ENCODE results near the gene AGAP2.

Gene AGAP2

GRCh38 chr12:57737467-57738460, 778 bp downstream of the AGAP2 start:
- no peak for FAIRE-seq
- DNase-seq (ENCODE audit: low spot score) = no peak

GRCh38 chr12:57736741-57737466, 1.6 kb downstream of the AGAP2 start:
- DNase-seq (ENCODE audit: low spot score) = no peak

GRCh38 chr12:57735952-57736740, 2.4 kb downstream of the AGAP2 start:
- DNase-seq (ENCODE audit: low spot score) (no peak), FAIRE-seq (no peak)

More at GRCh38 chr12:57736741-57737466, 1.6 kb downstream of the AGAP2 start:
- no peak for FAIRE-seq

- FAIRE-seq = no peak
- DNase-seq (ENCODE audit: low spot score) = no peak
These were observed 3.2 kb downstream of the AGAP2 start for GRCh38 chr12:57735198-57735855.

- DNase-seq (ENCODE audit: low spot score) (no peak), FAIRE-seq (no peak)
These were observed 4.0 kb downstream of the AGAP2 start for GRCh38 chr12:57734591-57734990.

- FAIRE-seq (no peak), DNase-seq (ENCODE audit: low spot score) (no peak)
These were observed 4.6 kb downstream of the AGAP2 start for GRCh38 chr12:57733928-57734327.

GRCh38 chr12:57732726-57733593, 5.6 kb downstream of the AGAP2 start:
- FAIRE-seq = no peak
- DNase-seq (ENCODE audit: low spot score) = no peak

GRCh38 chr12:57732270-57732669, 6.3 kb downstream of the AGAP2 start:
- DNase-seq (ENCODE audit: low spot score) (no peak), FAIRE-seq (no peak)

- FAIRE-seq (no peak), DNase-seq (ENCODE audit: low spot score) (no peak)
These were observed 7.0 kb downstream of the AGAP2 start for GRCh38 chr12:57731411-57732080.

GRCh38 chr12:57730336-57731067, 8.0 kb downstream of the AGAP2 start:
- FAIRE-seq (no peak), DNase-seq (ENCODE audit: low spot score) (no peak)

GRCh38 chr12:57729321-57729844, 9.2 kb downstream of the AGAP2 start:
- FAIRE-seq (no peak), DNase-seq (ENCODE audit: low spot score) (no peak)

- no peak for FAIRE-seq
- DNase-seq (ENCODE audit: low spot score) = no peak
These were observed 10.7 kb downstream of the AGAP2 start for GRCh38 chr12:57727758-57728395.

- DNase-seq (ENCODE audit: low spot score) (no peak), FAIRE-seq (no peak)
These were observed 11.4 kb downstream of the AGAP2 start for GRCh38 chr12:57726884-57727757.

- DNase-seq (ENCODE audit: low spot score) (peak; percentile 69), FAIRE-seq (no peak)
These were observed 12.2 kb downstream of the AGAP2 start for GRCh38 chr12:57726151-57726883.

- FAIRE-seq (no peak), DNase-seq (ENCODE audit: low spot score) (no peak)
These were observed 12.7 kb downstream of the AGAP2 start for GRCh38 chr12:57725851-57726150.

- FAIRE-seq (no peak), DNase-seq (ENCODE audit: low spot score) (no peak)
These were observed 13.4 kb downstream of the AGAP2 start for GRCh38 chr12:57724936-57725740.
